GM12878 (cell line): ENCODE measurements around the gene HAPLN2. TPM values are rescaled to one million over a fixed set of nuclear protein-coding genes. Genes with fewer than 3 reads are reported as not detected.

ENCODE experiments used
- ATAC-seq: fragments of 200-7000 bp; cut with Tn5 transposase; 3 replicates; pipeline ENCODE4 v1.9.1; 2020; ENCODE audit warnings: mild to moderate bottlenecking, moderate library complexity
- BruUV-seq: library from RNA; stranded (reverse); fragments of 400-500 nt; replicated peaks from 2 replicates; lab custom pipeline; 2021; lab: Mats Ljungman, UMichigan
- CTCF ChIA-PET: fragments of 300-600 bp; sonication (Branson Sonifier 250); formaldehyde crosslinking; extraction: SDS; loops from one replicate; lab custom pipeline; 2021; ENCODE audit warnings: inconsistent platforms; lab: Yijun Ruan, JAX
- POLR2A ChIA-PET: fragments of 350-600 bp; formaldehyde crosslinking; extraction: SDS; loops from one replicate; lab custom pipeline; 2021; ENCODE audit warnings: inconsistent platforms; lab: Charles Lee
- RAD21 ChIA-PET: fragments of 300-600 bp; sonication (Branson Sonifier 250); formaldehyde crosslinking; loops from one replicate; lab custom pipeline; 2023; ENCODE audit warnings: antibody characterized with exemption; ENCODE audit not compliant: unreplicated experiment; lab: Charles Lee
- SMC1A ChIA-PET: fragments of 300-600 bp; sonication (Branson Sonifier 250); formaldehyde crosslinking; loops from one replicate; lab custom pipeline; 2023; ENCODE audit not compliant: unreplicated experiment, uncharacterized antibody; lab: Charles Lee
- DNase-seq: peaks from one replicate; pipeline ENCODE4 v3.0.0-alpha.2; 2011; ENCODE audit warnings: low read depth, low spot score
- FAIRE-seq: peaks from 3 replicates; lab custom pipeline; 2011; peaks lifted over from hg19 to GRCh38; lab: Jason Lieb, UNC
- H2AFZ ChIP-seq: 2 replicates; pipeline ENCODE4 v1.6.0; 2011; ENCODE audit warnings: low read depth, low read length, control low read depth; ENCODE audit not compliant: control insufficient read depth
- H3K27ac ChIP-seq: 2 replicates; pipeline ENCODE4 v1.5.1; 2011; ENCODE audit warnings: control low read depth; ENCODE audit not compliant: control insufficient read depth, insufficient read depth
- H3K27me3 ChIP-seq, 2 experiments: replicated peaks in 1 of 2; 2 replicates each; pipeline versions ENCODE4 v1.6.0 to v1.6.1; 2011; ENCODE audit warnings: low read length in 1 of 2; ENCODE audit not compliant: control insufficient read depth in 2 of 2, insufficient read depth in 2 of 2
- H3K36me3 ChIP-seq, 2 experiments: 2 replicates each; pipeline ENCODE4 v1.5.1; 2011; ENCODE audit warnings: low read length in 1 of 2; ENCODE audit not compliant: control insufficient read depth in 2 of 2, insufficient read depth in 2 of 2
- H3K4me1 ChIP-seq: 2 replicates; pipeline ENCODE4 v1.6.1; 2011; ENCODE audit warnings: mild to moderate bottlenecking, low read length, moderate library complexity, mixed read lengths; ENCODE audit not compliant: control insufficient read depth, insufficient read depth
- H3K4me2 ChIP-seq: 2 replicates; pipeline ENCODE4 v1.6.0; 2011; ENCODE audit warnings: control low read depth; ENCODE audit not compliant: control insufficient read depth, insufficient read depth
- H3K4me3 ChIP-seq: fragments of 200-600 bp; sonication (generic); 2 replicates; pipeline ENCODE4 v1.5.1; 2016
- H3K79me2 ChIP-seq: 2 replicates; pipeline ENCODE4 v1.6.0; 2011; ENCODE audit warnings: low read length; ENCODE audit not compliant: control insufficient read depth, insufficient read depth
- H3K9ac ChIP-seq: 2 replicates; pipeline ENCODE4 v1.8.0; 2011; ENCODE audit warnings: low read length, control low read depth, mixed read lengths; ENCODE audit not compliant: control insufficient read depth, insufficient read depth
- H3K9me3 ChIP-seq: replicated peaks from 3 replicates; pipeline ENCODE4 v1.5.1; 2011; ENCODE audit warnings: mild to moderate bottlenecking, low read length; ENCODE audit not compliant: control insufficient read depth, insufficient read depth
- H4K20me1 ChIP-seq: 2 replicates; pipeline ENCODE4 v1.6.0; 2011; ENCODE audit not compliant: control insufficient read depth, insufficient read depth
- EGR1 ChIP-seq, 2 experiments: IDR thresholded peaks; 1 replicate in 1 of 2; 2 replicates in 1 of 2; pipeline ENCODE4 v1.6.1; 2011 to 2012; ENCODE audit warnings: low read depth in 2 of 2, low read length in 2 of 2, borderline replicate concordance in 1 of 2, mild to moderate bottlenecking in 1 of 2, moderate library complexity in 1 of 2
- ELK1 ChIP-seq: IDR thresholded peaks from 2 replicates; pipeline ENCODE4 v1.6.1; 2012; ENCODE audit warnings: low read depth, low read length, improper control_type of control experiment
- MTA2 ChIP-seq: fragments of 450-650 bp; IDR thresholded peaks from 2 replicates; pipeline ENCODE4 v1.6.1; 2016; ENCODE audit warnings: low read depth, mild to moderate bottlenecking, moderate library complexity
- NBN ChIP-seq: fragments of 450-650 bp; IDR thresholded peaks from 2 replicates; pipeline ENCODE4 v1.6.1; 2016
- POLR2AphosphoS5 ChIP-seq: IDR thresholded peaks from 2 replicates; pipeline ENCODE4 v1.6.1; 2011; ENCODE audit warnings: mild to moderate bottlenecking, low read length, inconsistent platforms
- RB1 ChIP-seq: fragments of 450-650 bp; formaldehyde crosslinking; IDR thresholded peaks from 2 replicates; pipeline ENCODE4 v1.6.1; 2017; ENCODE audit warnings: mild to moderate bottlenecking, borderline replicate concordance
- RBBP5 ChIP-seq: fragments of 200-600 bp; sonication (generic); conservative IDR thresholded peaks from 2 replicates; pipeline ENCODE4 v1.6.1; 2016
- RCOR1 ChIP-seq: conservative IDR thresholded peaks from 2 replicates; pipeline ENCODE4 v1.6.1; 2012; ENCODE audit warnings: low read depth, low read length, improper control_type of control experiment
- TARDBP ChIP-seq: IDR thresholded peaks from 2 replicates; pipeline ENCODE4 v1.6.1; 2016; ENCODE audit warnings: borderline replicate concordance
- whole genome bisulfite sequencing: methylation state at CpG from one replicate; pipeline ENCODE4 v1.1.6; 2016; ENCODE audit warnings: low lambda C conversion rate; ENCODE audit not compliant: insufficient replicate concordance, insufficient coverage; ENCODE audit errors: missing lambda C conversion rate; 5-methylcytosine and 5-hydroxymethylcytosine counted together
- in situ Hi-C: fragments of 300-500 bp; cut with MboI; formaldehyde crosslinking; loops from 9 replicates; pipeline ENCODE4 v1.14.3; 2018; ENCODE audit warnings: mixed read lengths
- intact Hi-C: fragments of 100-400 bp; cut with micrococcal nuclease; formaldehyde crosslinking; loops from one replicate; pipeline ENCODE4 v1.14.2; 2022; ENCODE audit not compliant: unreplicated experiment
- polyA plus RNA-seq, 11 experiments: library from polyadenylated mRNA; depleted of rRNA in 4 of 11; unstranded in 6 of 11; stranded (reverse) in 5 of 11; fragments of >200 nt; fragmentation: Nextera tagmentation in 4 of 11; fragmentation: Illumina TruSeq in 1 of 11; extraction: Ambion mirVana in 4 of 11; extraction: Trizol in 1 of 11; gene quantifications; 1 replicate in 1 of 11; 2 replicates in 10 of 11; pipeline versions ENCODE4 v1.2.1 to v1.2.3, GENCODE V29; 2011 to 2016; ENCODE audit warnings: inconsistent platforms in 2 of 11, missing spikeins in 2 of 11, low read depth in 1 of 11
- total RNA-seq, 4 experiments: library from RNA; depleted of rRNA in 3 of 4; stranded (reverse); fragments of >200 nt in 3 of 4; fragmentation: Illumina TruSeq in 1 of 4; extraction: Trizol in 1 of 4; gene quantifications; 2 replicates each; pipeline versions ENCODE4 v1.2.1 to v1.2.3, GENCODE V29; 2013 to 2021
- TF ChIP-seq, protein P1 (sequence below): fragments of 450-650 bp; IDR thresholded peaks from 2 replicates; pipeline ENCODE4 v1.6.1; 2017; ENCODE audit warnings: antibody characterized with exemption, mild to moderate bottlenecking, moderate library complexity
- TF ChIP-seq, protein P2 (sequence below): fragments of 450-650 bp; IDR thresholded peaks from 2 replicates; pipeline ENCODE4 v1.6.1; 2018; ENCODE audit warnings: mild to moderate bottlenecking, low read depth, moderate library complexity; ENCODE audit not compliant: partially characterized antibody
- TF ChIP-seq, protein P3 (sequence below): IDR thresholded peaks from 2 replicates; pipeline ENCODE4 v1.6.1; 2011; ENCODE audit warnings: borderline replicate concordance, low read depth, mild to moderate bottlenecking, moderate library complexity, mixed read lengths, low read length; ENCODE audit not compliant: insufficient read depth; ENCODE audit errors: extremely low read length
- TF ChIP-seq, protein P4 (sequence below): IDR thresholded peaks from 2 replicates; pipeline ENCODE4 v1.6.1; 2012; ENCODE audit warnings: low read depth, low read length, improper control_type of control experiment

Gene HAPLN2
- total and polyA plus RNA-seq, 10 of the 15 experiments (the other 5 are each of a cell fraction or from before 2014, with no cell fraction given): 0.15 to 0.24 TPM; not detected in 8

DNA sequence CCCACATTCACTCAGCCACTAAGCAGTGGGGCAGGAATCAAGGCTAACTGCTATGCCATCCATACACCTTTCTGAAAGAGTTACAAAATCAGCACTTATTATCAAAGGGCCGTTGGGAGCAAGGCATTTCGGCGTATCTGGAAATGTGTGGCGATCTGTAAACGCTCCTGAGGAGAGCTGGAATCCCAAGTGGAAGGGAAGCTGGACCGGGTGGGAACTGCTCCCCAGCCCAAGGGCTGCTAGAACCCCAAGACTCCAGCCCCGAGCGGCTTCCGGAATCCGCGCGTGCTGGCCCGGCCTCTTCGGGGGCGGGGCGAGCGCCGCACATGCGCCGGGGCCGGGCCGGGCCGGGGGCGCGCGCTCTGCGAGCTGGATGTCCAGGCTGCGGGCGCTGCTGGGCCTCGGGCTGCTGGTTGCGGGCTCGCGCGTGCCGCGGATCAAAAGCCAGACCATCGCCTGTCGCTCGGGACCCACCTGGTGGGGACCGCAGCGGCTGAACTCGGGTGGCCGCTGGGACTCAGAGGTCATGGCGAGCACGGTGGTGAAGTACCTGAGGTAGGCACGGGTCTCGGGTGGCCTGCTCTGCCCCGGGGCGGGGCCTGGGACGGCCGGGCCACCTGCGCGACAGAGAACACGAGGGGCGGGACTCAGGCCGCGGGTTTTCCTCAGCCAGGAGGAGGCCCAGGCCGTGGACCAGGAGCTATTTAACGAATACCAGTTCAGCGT lies 27.6 kb upstream of the HAPLN2 start, which contains the start of gene NAXE:
NAXE (plus strand) TSS at position 345 of the 726 bp plus-strand sequence; CDS start at position 374, 29 bp downstream.
- FAIRE-seq: peak; percentile 44
- no peak for TF ChIP-seq MTA2
- TF ChIP-seq NBN: no peak; the same call in 1 of the 2 replicates
- no peak for TF ChIP-seq TARDBP
- no peak for TF ChIP-seq RBBP5
- TF ChIP-seq ELK1: no peak
- TF ChIP-seq, protein P1, sequence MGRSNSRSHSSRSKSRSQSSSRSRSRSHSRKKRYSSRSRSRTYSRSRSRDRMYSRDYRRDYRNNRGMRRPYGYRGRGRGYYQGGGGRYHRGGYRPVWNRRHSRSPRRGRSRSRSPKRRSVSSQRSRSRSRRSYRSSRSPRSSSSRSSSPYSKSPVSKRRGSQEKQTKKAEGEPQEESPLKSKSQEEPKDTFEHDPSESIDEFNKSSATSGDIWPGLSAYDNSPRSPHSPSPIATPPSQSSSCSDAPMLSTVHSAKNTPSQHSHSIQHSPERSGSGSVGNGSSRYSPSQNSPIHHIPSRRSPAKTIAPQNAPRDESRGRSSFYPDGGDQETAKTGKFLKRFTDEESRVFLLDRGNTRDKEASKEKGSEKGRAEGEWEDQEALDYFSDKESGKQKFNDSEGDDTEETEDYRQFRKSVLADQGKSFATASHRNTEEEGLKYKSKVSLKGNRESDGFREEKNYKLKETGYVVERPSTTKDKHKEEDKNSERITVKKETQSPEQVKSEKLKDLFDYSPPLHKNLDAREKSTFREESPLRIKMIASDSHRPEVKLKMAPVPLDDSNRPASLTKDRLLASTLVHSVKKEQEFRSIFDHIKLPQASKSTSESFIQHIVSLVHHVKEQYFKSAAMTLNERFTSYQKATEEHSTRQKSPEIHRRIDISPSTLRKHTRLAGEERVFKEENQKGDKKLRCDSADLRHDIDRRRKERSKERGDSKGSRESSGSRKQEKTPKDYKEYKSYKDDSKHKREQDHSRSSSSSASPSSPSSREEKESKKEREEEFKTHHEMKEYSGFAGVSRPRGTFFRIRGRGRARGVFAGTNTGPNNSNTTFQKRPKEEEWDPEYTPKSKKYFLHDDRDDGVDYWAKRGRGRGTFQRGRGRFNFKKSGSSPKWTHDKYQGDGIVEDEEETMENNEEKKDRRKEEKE: no peak
- no peak for TF ChIP-seq RCOR1
- peak in 1 of 2 experiments; percentile 63; a peak in 2 of 3 replicates for TF ChIP-seq EGR1 (IDR thresholded peaks at IDR 0.05; ENCODE audit: borderline replicate concordance in 1 of 2, low read depth in 2 of 2, low read length in 2 of 2)
- TF ChIP-seq, protein P2, sequence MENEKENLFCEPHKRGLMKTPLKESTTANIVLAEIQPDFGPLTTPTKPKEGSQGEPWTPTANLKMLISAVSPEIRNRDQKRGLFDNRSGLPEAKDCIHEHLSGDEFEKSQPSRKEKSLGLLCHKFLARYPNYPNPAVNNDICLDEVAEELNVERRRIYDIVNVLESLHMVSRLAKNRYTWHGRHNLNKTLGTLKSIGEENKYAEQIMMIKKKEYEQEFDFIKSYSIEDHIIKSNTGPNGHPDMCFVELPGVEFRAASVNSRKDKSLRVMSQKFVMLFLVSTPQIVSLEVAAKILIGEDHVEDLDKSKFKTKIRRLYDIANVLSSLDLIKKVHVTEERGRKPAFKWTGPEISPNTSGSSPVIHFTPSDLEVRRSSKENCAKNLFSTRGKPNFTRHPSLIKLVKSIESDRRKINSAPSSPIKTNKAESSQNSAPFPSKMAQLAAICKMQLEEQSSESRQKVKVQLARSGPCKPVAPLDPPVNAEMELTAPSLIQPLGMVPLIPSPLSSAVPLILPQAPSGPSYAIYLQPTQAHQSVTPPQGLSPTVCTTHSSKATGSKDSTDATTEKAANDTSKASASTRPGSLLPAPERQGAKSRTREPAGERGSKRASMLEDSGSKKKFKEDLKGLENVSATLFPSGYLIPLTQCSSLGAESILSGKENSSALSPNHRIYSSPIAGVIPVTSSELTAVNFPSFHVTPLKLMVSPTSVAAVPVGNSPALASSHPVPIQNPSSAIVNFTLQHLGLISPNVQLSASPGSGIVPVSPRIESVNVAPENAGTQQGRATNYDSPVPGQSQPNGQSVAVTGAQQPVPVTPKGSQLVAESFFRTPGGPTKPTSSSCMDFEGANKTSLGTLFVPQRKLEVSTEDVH: no peak
- TF ChIP-seq, protein P3, sequence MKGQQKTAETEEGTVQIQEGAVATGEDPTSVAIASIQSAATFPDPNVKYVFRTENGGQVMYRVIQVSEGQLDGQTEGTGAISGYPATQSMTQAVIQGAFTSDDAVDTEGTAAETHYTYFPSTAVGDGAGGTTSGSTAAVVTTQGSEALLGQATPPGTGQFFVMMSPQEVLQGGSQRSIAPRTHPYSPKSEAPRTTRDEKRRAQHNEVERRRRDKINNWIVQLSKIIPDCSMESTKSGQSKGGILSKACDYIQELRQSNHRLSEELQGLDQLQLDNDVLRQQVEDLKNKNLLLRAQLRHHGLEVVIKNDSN: no peak
- peak; percentile 76; the same call in 1 of the 2 replicates for TF ChIP-seq RB1
- TF ChIP-seq, protein P4, sequence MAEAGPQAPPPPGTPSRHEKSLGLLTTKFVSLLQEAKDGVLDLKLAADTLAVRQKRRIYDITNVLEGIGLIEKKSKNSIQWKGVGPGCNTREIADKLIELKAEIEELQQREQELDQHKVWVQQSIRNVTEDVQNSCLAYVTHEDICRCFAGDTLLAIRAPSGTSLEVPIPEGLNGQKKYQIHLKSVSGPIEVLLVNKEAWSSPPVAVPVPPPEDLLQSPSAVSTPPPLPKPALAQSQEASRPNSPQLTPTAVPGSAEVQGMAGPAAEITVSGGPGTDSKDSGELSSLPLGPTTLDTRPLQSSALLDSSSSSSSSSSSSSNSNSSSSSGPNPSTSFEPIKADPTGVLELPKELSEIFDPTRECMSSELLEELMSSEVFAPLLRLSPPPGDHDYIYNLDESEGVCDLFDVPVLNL: no peak
- TF ChIP-seq POLR2AphosphoS5: peak; percentile 89

More for the DNA sequence above, 27.6 kb upstream of the HAPLN2 start, which contains the start of gene NAXE:
- H3K27me3 ChIP-seq: no peaks in the 10 kb centered on the region
- no peaks in the 10 kb centered on the region for H3K9me3 ChIP-seq
- peak within 1 kb of the TSS; percentile 99 for H3K4me2 ChIP-seq
- in situ Hi-C loops (no loop called here), intact Hi-C loops (no loop called here)
- peak within 1 kb of the TSS; percentile 97 for H2AFZ ChIP-seq
- POLR2A ChIA-PET: interaction anchor here (0.6 to 3.1 kb wide), 13 partner anchors 9 to 558 kb away, joined by 3 to 39 read pairs (median 5); partner anchors contain the start of genes GPATCH4, ISG20L2, MEF2D and METTL25B
- peak within 1 kb of the TSS; percentile 89 for H3K4me3 ChIP-seq
- peak; percentile 97 for ATAC-seq
- SMC1A ChIA-PET: interaction anchor here (0.6 to 5.9 kb wide), 16 partner anchors 11 to 136 kb away, joined by 3 to 47 read pairs (median 4); partner anchors contain the start of genes GPATCH4, MEF2D and TTC24
- H3K27ac ChIP-seq: peak within 1 kb of the TSS; percentile 86
- CTCF ChIA-PET: interaction anchor here (0.7 to 4.6 kb wide), 25 partner anchors 9 to 235 kb away, joined by 3 to 49 read pairs (median 4); partner anchors contain the start of genes GPATCH4, ISG20L2 and METTL25B
- peaks cover 5% of the 10 kb centered on the region for H3K4me1 ChIP-seq
- peak within 1 kb of the TSS; percentile 79 for H3K9ac ChIP-seq
- DNase-seq: no peak
- RAD21 ChIA-PET: interaction anchor here (0.6 to 2.2 kb wide), 15 partner anchors 10 to 206 kb away, joined by 3 to 18 read pairs (median 5); partner anchors contain the start of genes GPATCH4 and NES
- BruUV-seq: no TSS peak
- H3K79me2 ChIP-seq: peaks cover 9% of the 10 kb centered on the region
- H3K36me3 ChIP-seq: peaks cover 17 to 20% of the 10 kb centered on the region in 2 experiments; a peak in 3 of 4 replicates
- WGBS: 1% methylated on average over 46 of the region's 60 CpGs
- no peaks in the 10 kb centered on the region for H4K20me1 ChIP-seq
